Measurements from ENCODE around the gene KRTAP25-1.

- TF ChIP-seq GATA2 (IDR thresholded peaks at IDR 0.05; ENCODE audit: low read depth, low read length) (no peak), GATA3 (IDR thresholded peaks at IDR 0.05; ENCODE audit: low read depth, low read length) (no peak)
These were observed at the start of gene KRTAP25-1 for GRCh38 chr21:30289215-30289614.

Measured in SH-SY5Y (cell line).